Dermis lymphatic vessel endothelial cell (primary cell): ENCODE results near the gene ZNF772. TPM values are rescaled to one million over a fixed set of nuclear protein-coding genes. Genes with fewer than 3 reads are reported as not detected.

ENCODE experiments used
- total RNA-seq: library from RNA; depleted of rRNA; stranded (reverse); fragments of >200 nt; gene quantifications from 2 replicates; pipeline ENCODE4 v1.2.1, GENCODE V29; 2014

The ZNF772 gene
- total RNA-seq = 10.9 and 17.6 TPM in 2 replicates

DNA sequence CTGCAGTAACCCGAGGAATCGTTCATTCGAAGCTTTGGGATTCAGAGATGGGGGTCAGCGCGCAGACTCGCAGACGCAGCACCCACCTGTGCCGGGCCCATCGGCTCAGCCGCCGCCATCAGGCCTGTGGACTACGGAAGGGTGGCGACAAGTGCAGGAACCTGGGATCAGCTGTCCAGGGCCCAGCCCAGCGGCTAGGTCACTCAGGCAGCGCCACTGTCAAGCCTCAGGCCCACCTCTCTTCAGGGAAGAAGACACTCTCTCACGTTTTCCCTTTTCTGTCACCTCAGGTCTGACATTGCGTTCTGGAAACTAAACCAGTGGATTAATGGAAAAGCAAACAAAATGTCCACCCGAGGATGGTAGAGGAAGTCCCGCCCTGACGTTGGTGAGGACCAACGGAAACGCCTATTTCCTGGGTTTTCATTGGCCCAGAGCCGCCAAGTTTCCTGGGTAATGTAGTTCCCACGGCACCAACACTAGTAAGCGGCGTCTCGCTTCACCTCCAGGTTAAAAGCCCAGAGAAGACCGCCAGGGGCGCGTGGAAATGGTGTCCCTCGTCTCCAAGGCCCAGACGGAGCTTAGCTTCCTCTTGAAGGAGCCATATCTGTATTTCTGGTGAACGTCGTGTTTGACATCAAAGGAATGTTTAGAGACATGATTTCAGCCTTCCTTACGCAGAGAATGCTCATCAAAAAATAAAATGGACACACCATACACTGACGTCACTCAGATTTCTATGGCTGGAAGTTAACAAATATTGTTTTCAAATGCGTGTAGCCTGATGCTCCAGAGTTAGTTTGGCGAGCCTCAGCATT lies at the start of gene ZNF772:
Gene ZNF772, minus strand, starts transcription at position 376 of the 818 bp plus-strand sequence. Its CDS starts 257 bp downstream, at position 119.

DNA sequence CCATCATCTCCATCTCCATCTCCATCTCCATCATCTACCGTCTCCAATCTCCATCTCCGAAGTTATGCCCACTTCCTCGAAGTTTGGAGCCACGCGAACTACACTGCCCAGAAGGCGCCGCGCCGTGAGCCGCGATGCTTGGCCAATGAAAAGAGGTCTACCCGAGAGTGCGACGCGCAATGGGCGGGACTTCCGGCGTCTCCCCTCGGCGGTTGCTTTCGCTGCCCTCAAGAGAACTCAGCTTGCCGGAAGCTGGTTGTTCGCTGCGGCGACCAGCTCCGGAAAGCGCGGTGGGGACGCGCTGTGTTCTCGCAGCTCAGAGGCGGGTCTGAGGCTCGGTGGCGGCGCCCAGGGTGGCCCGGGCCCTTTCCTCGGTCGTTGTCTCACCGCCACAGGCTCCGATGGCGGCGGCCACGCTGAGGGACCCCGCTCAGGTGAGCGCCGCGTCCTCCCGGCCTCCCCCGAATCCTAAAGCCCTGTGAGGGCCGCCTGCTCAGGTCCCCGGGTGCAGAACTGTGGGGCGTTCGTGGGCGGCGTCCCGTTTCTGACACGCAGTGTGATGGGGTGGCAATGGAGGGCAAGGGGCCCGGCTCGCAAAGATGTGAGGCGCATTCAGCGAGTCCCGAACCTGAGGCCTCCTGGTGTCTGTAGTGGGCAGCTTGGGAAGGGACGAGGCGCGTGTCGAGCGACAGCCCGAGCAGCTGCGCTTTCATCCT lies 22.5 kb upstream of the ZNF772 start, which contains the start of gene ZNF773:
Gene ZNF773, plus strand, starts transcription at position 259 of the 716 bp plus-strand sequence. Its CDS starts 143 bp downstream, at position 402.

DNA sequence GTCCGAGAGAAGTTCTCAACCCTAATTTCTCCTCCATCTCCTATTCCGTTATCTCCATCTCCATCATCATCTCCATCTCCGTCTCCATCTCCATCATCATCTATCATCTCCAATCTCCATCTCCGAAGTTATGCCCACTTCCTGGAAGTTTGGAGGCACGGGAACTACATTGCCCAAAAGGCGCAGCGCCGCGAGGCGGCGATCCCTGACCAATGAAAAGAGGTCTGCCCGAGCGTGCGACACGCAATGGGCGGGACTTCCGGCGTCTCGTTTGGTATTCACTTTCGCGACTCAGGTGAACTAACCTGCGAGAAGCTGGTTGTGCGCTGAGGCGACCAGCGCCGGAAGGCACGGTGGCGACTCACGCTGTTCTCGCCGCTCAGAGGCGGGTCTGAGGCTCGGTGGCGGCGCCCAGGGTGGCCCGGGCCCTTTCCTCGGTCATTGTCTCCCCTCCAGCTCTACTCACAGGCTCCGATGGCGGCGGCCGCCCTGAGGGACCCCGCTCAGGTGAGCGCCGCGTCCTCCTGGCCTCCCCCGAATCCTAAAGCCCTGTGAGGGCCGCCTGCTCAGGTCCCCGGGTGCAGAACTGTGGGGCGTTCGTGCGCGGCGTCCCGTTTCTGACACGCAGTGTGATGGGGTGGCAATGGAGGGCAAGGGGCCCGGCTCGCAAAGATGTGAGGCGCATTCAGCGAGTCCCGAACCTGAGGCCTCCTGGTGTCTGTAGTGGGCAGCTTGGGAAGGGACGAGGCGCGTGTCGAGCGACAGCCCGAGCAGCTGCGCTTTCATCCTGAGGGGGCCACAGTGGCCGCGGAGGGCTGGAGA lies 10.3 kb upstream of the ZNF772 start, which contains the start of gene ZNF419:
Gene ZNF419, plus strand, starts transcription at position 274 of the 822 bp plus-strand sequence. Its CDS starts 201 bp downstream, at position 475.

DNA sequence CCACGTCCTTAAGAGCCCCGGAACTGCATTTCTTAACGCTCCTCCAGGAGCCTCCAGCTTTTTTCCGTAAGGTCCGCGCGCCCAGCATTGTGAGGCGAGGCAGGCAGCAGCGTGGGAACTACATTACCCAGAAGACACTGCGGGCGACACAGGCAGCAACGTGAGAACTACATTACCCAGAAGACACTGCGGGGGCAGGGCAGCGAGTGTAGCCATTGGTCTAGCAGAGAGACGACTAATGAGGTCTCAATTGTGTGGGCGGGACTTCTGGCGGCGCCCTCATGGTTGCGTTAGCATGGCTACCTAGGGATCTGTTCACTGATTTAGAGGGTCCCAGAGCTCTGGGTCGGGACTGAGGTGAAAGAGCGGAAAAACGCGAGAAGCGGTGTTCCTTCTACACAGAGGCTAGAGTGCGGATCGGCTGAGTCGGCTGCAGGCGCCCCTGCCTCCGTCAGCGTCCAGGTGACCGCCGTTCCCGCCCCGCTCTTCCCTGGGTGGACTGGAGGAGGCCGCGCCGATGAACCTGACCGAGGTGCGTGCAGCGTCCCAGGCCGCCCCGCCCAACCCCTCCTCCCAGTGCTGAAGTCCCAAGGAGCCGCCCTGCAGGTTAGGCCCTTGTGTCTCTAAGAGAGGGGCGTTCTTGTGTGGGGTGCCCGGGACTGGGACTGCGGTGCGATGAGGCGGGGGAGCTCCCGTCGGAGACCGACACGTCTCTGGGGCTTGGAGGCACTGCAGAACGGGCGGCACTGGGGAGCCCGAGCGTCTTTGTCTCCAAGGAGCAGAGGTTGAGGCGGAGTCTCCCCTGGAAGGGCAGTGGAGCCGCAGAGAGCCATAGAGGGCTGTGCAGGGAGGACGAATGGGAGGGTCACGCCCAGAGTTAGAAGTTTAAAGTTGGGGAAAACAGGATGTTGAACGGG lies 42.0 kb downstream of the ZNF772 start, which contains the start of gene ZNF749:
Gene ZNF749, plus strand, starts transcription at position 264 of the 917 bp plus-strand sequence. Its CDS starts 254 bp downstream, at position 518.

Other genes starting within 250 kb of the ZNF772 start
- 0.33 and 0.69 TPM in 2 replicates for gene AURKC, start 246.5 kb downstream of the ZNF772 start, total RNA-seq
- gene ZNF805, start 236.9 kb downstream of the ZNF772 start, total RNA-seq = 26.8 and 29.7 TPM in 2 replicates
- gene ZNF460, start 197.1 kb downstream of the ZNF772 start, total RNA-seq = 46.2 and 64.4 TPM in 2 replicates
- 7.9 and 12.2 TPM in 2 replicates for gene ZNF543, start 157.1 kb downstream of the ZNF772 start, total RNA-seq
- gene ZNF304, start 126.3 kb downstream of the ZNF772 start, total RNA-seq = 9.4 and 12.2 TPM in 2 replicates
- 10.3 and 11.3 TPM in 2 replicates for gene TRAPPC2B, start 114.0 kb downstream of the ZNF772 start, total RNA-seq
- 2.6 and 2.9 TPM in 2 replicates for gene ZNF547, start 114.0 kb downstream of the ZNF772 start, total RNA-seq
- gene ZNF548, start 87.7 kb downstream of the ZNF772 start, total RNA-seq = 11.9 and 16.6 TPM in 2 replicates
- gene ZNF17, start 66.4 kb downstream of the ZNF772 start, total RNA-seq = 11.5 and 13.0 TPM in 2 replicates
- 8.8 and 11.1 TPM in 2 replicates for gene ZNF749, start 42.2 kb downstream of the ZNF772 start, total RNA-seq
- 0.11 and 0.17 TPM in 2 replicates for gene VN1R1, start 20.4 kb downstream of the ZNF772 start, total RNA-seq
- gene ZNF419, start 10.2 kb upstream of the ZNF772 start, total RNA-seq = 7.6 and 10.5 TPM in 2 replicates
- gene ZNF773, start 22.4 kb upstream of the ZNF772 start, total RNA-seq = 8.6 and 11.6 TPM in 2 replicates
- gene ZNF549, start 49.8 kb upstream of the ZNF772 start, total RNA-seq = 4.1 and 5.5 TPM in 2 replicates
- gene ZNF550, start 82.3 kb upstream of the ZNF772 start, total RNA-seq = 6.6 and 8.3 TPM in 2 replicates
- 3.6 and 5.2 TPM in 2 replicates for gene ZNF416, start 101.3 kb upstream of the ZNF772 start, total RNA-seq
- gene ZIK1, start 106.6 kb upstream of the ZNF772 start, total RNA-seq = 2.6 and 4.5 TPM in 2 replicates
- 3.5 and 4.4 TPM in 2 replicates for gene ZNF530, start 122.3 kb upstream of the ZNF772 start, total RNA-seq
- 18.7 and 23.5 TPM in 2 replicates for gene ZNF134, start 136.7 kb upstream of the ZNF772 start, total RNA-seq
- 9.0 and 12.5 TPM in 2 replicates for gene ZNF211, start 155.6 kb upstream of the ZNF772 start, total RNA-seq
- not detected in 2 replicates for gene ZSCAN4, start 191.4 kb upstream of the ZNF772 start, total RNA-seq
- gene ZNF551, start 204.4 kb upstream of the ZNF772 start, total RNA-seq = 6.0 and 9.4 TPM in 2 replicates
- under 0.01 and 0.11 TPM in 2 replicates for gene ZNF154, start 231.6 kb upstream of the ZNF772 start, total RNA-seq